Measurements from ENCODE around the gene SPO11.

GRCh38 chr20:57389695-57390603, 60.3 kb downstream of the SPO11 start:
- TF ChIP-seq CTCF (IDR thresholded peaks at IDR 0.05) (no peak), POLR2A (IDR thresholded peaks at IDR 0.05) (no peak)

Measured in tibial nerve (tissue), 3 donors.